Measurements from ENCODE around the gene PER1.

Gene PER1

DNA sequence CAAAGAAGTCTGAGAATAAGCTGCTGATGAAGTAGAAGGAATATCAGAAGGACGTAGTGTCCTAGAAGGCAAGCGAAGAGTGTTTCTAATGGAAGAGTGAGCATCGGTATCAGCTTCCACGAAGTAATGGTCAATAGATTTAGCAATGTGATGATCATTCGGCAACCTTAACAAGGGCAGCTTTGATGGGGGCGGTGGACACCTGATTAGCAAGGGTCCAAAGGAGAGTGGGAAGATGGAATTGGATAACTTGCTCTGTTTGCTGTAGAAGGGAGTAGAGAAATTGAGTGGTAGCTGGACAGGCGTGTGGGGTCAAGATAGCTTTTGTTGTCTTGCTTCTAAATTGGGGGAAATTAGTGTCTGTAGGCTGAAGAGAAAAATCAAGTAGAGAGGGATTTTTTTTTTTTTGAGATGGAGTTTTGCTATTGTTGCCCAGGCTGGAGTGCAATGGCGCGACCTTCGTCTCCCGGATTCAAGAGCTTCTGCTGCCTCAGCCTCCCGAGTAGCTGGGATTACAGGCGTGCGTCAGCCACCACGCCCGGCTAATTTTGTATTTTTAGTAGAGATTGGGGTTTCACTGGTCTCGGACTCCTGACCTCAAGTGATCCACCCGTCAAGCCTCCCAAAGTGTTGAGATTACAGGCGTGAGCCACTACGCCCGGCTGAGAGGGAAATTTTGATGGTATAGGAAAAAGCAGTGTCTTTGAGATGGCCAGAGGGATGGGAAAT, 14.4 kb downstream of the PER1 start:
- DNase-seq, result no peak

DNA sequence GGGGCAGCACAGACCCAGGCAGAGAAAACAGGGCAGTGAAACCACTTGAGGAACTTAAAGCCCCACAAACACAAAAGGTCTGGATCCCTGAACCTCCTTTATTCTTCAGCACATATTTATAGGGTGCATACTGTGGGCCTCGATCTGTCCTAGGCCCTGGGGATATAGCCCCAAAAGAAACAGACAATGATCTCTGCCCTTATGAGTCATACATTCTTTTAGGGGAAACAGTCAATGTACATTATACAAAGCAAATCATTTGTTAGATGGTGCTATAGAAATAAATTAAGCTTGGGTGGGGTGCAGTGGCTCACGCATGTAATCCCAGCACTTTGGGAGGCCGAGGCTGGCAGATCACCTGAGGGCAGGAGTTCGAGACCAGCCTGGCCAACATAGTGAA, 18.3 kb downstream of the PER1 start:
- no peak for DNase-seq

DNA sequence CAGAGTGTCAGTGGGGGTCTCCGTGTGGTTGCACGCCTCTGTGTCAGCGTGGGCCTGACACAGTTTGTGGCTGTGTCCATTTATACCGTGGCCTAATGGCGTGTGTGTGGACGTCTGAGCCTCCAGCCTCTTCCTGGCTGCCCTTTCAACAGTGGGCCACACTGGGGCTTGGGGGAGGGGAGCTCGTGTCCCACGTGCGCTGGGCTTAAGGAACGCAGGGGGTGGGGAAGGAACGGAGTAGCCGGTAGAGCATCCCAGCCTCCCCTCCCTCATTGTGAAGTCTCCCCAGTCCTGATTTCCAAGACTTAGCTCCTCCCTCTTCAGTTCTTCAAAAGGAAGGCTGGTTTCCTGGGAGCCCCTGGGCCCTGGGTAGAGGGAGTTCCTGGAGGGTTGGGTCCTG, 18.8 kb downstream of the PER1 start:
- DNase-seq, result no peak

DNA sequence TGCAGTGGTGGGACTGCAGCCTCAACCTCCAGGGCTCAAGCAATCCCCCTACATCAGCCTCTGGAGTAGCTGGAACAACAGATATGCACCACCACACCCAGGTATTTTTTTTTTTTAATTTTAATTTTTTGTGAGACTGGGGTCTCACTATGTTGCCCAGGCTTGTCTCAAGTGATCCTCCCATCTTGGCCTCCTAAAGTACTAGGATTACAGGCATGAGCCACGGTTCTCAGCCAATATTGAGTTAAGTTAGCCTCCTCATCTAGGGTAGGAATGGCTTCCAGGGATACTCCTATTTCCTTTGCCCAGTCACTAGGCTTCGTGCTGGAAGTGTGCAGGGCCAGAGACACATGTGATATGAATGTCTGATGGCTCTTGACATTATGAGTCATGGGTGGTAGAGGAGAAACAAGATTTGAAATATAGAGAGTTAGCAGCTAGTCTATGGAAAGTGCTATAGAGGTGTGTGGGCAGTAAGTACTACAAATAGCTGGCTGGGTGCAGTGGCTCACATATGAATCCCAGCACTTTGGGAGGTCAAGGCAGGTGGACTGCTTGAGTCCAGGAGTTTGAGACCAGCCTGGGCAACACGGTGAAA, 20.3 kb downstream of the PER1 start:
- no peak for DNase-seq

DNA sequence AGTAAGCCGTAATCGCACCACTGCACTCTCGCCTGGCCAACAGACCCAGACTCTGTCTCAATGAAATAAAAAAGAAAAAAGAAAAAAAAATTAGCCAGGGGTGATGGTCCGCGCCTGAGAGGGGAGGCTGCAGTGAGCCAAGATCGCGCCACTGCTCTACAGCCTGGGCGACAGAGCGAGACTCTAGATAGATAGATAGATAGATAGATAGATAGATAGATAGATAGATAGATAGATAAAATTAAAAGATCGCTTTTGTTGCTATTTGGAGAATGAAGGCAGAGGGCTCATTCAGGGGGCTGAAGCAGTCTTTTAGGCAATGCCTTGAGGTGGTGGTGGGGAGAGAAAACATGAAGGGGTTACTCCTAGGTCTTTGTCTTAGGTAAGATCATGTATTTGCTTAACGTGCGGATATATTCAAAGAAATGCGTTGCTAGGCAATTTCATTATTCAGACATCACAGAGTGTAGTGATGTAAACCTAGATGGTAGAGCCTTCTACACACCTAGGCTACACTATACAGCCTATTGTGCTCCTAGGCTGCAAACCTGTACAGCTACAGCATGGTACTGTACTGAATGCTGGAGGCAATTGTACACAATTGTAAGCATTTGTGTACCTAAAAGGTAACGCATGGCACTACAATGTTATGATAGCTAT, 23.9 kb downstream of the PER1 start:
- no peak for DNase-seq

DNA sequence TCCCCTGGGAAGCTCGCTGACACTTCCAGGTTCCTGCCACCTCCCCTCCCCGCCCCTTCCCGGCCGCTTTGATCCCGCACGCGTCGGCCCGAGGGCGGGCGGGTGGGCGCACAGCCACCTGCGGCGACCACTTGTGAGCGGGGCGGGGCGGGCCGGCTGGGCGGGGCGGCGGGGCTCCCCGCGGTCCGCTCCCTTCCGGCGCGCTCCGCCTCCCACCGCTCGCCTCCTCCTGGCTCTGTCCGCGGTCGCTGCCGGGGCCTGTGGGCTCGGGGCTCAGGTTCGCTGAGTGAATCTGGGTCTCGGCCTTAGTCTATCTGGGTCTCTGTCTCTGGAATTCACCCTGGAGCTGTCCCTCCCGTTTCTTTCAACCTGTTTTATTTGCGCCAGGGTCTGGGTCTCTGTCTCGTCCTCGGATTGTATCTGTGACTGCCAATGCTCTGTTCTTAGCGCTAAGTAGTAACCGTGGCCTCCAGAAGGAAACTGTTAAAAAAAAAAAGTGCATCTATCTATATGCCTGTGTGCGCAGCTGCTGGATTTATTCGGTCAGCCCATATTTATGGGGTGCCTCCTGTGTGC, 25.6 kb downstream of the PER1 start:
- DNase-seq, result peak; percentile 69

DNA sequence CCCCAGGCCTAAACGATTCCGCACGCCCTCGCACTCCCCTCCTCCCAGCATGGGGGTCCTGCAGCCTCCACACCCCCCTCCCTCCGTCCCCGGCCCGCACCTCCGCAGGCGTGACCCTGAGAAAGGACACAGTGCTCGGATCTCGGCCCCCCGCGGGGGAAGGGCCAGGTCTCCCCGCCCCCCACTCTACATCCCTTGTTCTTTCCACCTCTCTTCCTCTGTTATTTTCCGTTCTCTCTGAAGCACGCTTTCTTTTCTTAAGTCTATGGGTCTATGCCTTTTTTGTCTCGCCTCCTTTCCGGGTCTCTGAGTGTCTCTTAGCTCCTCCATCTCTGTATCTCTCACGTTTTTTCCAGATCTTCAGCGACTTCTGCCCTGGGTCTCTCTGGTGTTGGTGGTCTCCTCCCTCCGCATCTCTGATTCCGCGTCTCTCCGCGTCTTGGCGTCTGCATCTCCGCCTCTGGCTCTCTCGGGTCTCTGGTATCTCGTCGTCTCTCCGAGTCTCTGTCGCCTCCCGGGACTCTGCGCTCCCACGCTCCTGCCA, 26.2 kb downstream of the PER1 start:
- no peak for DNase-seq

DNA sequence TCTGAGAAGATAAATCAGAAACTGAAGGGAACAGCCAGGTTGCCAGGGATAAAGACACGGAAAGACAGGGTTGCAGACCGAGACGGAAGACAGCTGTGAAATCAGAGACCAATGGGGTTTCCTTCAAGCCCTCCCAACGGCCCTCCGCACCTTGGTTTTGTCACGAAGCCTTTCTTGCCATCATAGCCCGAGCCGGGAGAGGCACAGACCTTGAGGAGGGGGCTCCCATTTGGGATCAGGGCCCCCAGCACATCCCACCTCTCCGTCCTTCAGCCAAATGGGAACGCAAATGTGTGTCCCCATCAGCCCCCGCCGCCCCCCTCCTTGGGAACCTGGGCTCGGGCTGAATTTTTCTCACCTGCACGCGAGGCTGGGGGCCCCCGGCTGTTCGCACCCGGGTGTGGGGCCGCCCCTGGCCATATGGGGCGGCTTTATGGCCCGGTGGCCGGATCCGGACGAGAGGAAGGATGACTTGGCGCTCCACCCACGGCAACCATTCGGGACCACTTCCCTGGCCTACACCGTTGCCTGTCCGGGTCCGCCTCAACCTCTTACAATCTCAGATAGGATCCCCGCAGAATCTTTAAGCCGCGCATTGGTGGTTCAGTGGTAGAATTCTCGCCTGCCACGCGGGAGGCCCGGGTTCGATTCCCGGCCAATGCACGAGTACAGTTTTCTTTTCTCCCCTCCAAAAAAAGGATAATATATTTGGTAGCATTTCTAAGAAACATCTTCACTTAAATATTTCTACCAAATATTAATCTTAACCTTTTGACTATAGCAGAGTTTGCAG, 26.9 kb downstream of the PER1 start:
- no peak for DNase-seq

DNA sequence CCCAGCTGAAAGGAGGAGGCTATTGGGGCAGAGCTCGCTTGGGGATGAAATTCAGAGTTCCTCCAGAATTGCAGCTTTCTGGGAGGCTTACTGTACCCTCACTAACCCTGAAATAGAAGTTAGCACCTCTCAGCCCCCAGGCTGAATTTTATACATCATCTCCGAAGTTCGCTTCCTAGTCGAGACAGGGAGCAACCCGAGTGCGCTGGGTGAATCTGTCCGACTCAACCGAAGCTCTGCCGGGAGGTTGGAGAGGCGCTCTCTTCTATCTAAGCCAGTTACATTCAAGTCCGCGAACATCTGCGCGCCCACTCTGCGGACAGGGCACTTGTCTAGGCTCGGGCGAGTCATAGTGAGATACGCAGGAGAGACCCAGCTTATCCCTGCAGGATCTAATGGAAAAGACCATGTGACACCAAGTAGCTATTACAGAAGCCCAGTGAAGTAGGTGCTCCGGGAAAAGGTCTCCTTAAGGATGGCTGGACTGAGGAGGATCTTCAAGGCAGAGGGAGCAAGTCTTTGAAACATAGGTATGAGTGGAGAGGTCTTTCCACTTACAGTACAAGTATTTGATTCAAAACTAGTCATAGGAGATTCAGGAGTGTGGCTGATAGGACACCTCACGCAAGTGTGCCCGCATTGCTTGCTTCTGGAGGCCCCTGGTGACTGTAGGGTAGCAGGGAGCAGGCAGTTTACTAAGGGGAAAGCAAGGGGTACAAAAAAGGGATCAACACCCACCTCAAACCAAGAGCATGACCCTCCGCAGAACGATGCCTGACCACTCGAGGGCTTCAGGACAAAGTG, 27.7 kb downstream of the PER1 start:
- DNase-seq, result no peak

DNA sequence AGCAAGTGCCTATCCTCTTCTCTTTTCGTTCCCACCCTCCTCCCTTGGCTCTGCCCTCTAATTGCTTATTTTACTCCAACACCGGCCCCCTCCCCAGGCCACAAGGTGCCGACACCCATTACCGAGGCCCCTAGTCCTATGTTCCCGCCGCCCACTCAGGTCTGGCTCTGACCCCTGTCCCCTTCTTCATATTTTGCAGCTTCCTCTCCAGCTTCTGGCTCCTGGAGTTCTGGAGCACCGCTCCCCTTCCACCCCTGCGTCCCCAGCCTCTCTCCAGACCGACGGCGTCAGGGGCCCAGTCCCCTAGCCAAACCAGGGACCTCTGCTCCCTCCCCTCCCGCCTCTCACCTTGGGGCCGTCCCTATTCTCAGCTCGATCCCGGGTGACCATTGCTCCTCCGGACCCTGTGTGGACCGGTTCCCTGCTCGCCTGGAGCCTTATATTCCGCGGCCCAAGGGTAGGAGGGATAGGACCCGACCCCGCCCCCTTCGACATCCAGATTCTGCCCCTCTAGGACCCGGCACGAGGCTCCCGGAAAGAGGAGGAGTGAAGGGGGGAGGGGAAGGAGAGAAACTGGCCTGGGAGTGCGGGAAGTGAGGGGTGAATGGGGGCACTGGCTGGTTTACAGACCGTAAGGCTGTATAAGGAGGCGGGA, 28.4 kb downstream of the PER1 start, which contains the start of gene HES7:
Gene HES7 (minus strand): TSS at position 412 of the 655 bp plus-strand sequence. CDS start 22 bp downstream, at position 390.
- DNase-seq, result no peak

DNA sequence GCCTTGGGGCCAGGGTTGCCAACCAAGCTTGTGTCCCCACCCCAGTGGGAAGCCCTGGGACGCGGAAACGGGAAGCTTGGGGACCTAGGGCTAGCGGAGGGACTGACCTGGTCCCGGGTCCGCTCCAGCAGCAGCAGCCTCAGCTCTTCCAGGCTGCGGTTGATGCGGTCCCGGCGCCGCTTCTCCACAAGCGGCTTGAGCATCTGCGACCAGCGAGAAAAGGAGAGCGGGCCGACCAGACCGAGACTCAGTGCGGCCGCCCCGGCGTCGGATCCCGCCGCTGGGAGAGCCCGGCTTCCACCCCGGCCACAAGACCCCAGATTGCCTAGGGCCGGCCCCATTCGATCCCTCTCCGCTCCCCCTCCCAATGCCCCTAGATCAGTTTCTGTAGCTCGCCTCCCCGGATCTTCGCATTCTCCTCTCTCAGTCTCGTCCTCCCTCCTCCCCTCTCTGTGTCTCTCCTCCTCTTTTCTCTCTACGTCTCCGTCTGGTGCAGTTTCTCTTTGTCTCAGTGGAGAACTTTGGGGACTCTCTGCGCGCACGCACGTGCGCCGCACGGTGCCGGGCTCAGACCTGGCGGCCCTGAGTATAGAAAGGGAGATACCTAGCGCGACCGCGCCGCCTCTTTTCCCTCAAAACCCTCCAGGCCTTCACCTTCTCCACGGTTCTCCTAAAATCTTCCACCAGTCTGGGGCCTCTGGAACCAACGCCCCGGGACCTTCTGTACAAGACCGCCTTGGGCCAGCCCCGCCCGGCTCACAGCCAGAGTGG, 29.1 kb downstream of the PER1 start:
- DNase-seq, result no peak

DNA sequence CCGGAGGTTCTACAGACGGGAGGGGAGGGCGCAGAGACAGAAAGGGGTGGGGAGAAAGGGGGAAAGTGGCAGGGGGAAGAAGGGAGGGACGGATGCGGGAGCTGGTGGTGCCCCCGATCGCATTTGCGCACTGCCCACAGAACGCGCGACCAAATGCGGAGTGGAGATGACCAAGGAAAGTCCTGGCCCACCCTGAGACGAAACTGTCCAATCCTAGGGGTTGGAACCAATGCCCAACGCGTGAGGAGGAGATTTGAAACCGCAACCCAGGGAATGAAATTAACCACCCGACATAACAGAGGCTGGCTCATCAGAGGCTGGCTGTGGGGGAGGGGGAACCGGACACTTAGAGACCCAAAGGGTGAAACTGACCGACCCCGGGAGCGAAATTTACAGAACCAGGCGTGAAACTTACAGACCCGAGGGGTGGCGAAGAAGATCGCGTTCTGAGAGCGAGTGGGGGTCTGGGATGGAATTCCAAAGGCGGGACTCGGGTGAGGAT, 29.7 kb downstream of the PER1 start:
- DNase-seq, result no peak

DNA sequence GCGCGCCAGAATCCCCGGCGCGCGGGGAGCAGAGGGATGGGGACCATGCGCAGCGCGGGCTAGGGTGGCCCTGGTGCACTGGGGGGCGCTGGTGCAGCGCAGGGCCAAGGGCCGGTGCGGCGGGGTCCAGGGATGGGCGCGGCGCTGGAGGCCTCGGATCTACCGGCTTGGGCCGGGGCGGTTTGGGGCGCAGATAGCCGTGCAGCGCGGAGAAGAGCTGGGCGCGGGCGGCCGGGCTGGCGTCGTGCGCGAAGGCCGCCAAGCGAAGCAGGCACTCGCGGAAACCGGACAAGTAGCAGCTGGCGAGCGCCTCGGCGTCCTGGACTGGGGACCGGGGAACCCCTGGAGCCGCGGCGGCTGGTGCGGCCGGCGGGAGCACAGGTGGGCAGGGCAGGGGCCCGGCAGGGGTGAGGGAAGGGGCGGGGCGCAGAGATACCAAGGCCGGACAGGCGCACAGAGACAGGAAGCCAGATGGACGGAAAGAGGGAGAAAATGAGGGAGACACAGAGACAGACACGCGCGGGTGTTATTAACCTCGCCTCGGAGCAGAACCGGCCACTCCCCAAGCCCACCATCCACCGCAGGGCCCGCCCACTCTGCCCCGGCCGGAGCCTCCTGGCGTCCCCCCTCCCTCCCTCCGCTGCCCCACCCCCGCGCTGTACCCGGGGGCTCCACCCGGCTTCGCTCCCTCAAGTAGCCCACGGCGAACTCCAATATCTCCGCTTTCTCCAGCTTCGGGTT, 30.4 kb downstream of the PER1 start:
- peak; percentile 42 for DNase-seq

DNA sequence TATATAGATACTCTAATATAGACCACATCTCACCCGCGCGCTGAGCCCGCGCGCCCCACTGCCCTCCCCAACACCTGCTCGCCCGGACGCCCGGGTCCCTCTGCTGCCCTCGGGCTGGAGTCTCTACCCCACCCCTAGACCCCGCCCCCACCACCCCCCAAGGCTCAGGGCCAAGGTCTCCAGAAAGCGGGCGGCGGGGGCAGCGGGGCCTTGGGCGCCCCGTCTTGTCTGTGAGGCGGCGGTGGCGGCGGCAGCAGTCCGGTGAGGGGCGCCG, 30.9 kb downstream of the PER1 start:
- DNase-seq, result no peak

DNA sequence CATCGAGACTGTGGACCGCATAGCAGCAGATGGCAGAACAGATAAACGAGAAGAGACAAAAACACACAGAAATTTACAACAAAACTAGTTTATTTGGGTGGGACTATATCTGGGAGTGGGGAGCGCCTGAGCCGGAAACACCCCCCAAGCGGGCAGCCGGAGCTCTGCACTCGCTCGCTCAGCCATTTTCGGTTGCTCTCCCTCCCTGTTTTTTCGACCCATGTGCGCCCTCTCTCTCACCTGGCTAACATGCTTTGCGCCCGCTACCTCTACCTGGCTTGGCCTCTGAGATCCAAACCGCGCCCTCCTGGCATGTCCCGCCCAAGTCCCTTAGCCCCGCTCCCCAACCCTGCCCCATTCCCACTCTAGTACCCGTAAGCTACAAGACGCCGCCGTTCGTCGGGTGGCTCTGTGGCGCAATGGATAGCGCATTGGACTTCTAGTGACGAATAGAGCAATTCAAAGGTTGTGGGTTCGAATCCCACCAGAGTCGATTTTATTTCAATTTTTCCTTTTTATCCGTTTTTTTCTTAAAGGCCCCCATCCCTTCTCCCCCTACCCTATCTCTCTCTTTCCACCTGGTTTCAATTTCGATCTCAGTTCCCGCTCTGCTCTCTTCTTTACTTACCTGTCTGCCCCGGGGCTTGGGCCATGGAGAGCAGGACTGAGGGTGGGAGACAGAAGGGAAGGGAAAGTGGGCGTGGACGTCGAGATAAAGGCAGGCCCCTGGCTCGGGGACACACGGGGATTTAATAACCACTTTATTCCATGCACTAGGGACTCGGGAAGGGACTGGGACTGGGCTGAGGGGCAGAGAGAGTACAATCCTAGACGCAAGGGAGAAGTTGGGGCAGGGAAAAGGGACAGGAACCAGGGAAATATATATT, 31.4 kb downstream of the PER1 start:
- DNase-seq, result peak; percentile 73

DNA sequence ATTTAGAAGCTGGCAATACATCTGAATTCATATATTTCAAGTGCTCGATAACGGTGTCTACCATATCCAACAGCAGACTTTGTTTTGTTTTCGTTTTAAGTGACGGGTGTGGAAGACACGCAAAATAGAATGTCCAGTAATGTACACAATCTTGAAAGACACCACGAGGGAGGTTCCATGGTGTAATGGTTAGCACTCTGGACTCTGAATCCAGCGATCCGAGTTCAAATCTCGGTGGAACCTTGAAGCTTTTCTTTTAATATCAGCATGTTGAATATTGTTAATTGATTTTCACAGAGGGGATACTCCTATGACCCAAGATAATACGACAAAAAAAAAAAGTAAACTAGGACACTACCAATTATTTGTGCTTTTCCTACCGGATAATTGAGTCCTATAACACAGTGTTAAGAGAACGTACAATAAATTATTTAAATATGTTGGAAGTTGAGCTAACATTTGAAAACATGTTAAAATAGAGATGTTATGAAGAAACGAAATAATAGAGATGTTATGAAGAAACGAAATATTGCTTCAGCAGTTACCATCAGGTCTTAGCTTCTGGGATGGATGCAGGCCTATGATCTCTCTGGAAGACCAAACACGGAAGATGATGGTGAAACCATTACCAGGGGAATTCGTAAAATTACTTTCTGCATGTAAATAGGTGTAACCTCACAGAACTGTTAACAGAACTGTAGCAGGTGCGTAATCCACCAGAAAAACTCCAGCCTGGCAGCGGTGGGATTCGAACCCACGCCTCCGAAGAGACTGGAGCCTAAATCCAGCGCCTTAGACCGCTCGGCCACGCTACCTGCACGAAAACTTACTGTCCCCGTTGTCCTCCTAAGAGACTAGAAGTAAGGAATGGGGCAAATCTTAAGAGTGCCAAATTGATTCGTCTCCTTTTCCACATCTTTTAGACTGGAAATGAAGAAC, 32.4 kb downstream of the PER1 start:
- DNase-seq, result peak; percentile 71

DNA sequence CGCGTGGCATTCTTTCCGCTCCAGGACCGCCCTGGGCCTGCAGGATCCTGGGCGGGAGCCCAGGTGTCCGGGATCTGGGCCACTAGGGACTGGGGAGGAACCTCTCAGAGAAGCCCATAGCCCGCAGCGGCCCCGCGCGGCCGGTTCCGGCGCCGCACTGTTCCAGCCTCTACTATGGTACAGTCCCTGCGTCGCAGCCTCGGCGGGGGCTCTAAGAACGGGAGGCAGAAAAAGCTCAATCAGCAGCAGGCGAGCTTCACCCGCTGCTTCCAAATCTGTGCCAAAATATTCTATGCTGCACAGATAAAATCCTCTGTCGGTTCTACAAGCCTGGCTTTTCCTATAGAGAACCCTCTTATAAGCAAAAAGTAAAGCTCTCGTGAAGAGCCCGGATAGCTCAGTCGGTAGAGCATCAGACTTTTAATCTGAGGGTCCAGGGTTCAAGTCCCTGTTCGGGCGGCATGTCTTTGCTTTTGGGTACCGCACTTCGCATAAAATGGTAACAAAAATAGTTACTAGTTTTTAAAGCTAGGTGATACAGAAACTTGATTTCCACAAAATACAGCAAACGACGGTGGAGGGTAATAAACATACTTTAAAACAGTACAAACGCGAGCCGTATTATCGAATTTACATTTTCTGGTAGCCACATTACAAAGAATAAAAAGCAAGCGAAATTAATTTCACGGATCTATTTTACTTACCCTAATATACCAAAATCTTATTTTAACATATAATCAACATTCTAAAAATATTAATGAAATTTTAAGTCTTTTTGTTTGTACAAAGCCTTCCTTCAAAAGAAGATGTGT, 33.2 kb downstream of the PER1 start:
- peak; percentile 76 for DNase-seq

Data from NCI-H2171 (cell line).